Liver (tissue), 3 donors: ENCODE measurements around the gene DCDC1.

Experiments used
- HNF4A ChIP-seq, 2 donors: conservative IDR thresholded peaks; 2 replicates each; pipeline ENCODE4 v1.6.1; 2016; ENCODE audit warnings: antibody characterized with exemption in 2 of 2, mild to moderate bottlenecking in 2 of 2
- RAD21 ChIP-seq, 2 donors: IDR thresholded peaks; 2 replicates each; pipeline ENCODE4 v1.6.1; 2016; ENCODE audit warnings: antibody characterized with exemption in 2 of 2, mild to moderate bottlenecking in 2 of 2
- TF ChIP-seq, protein P1 (sequence below): fragments of 150-350 bp; IDR thresholded peaks from 2 replicates; pipeline ENCODE4 v1.5.1; 2017; ENCODE audit warnings: improper control_type of control experiment, low read depth, low read length; ENCODE audit not compliant: missing input control
- TF ChIP-seq, protein P2 (sequence below): IDR thresholded peaks from 2 replicates; pipeline ENCODE4 v1.6.1; 2016; ENCODE audit warnings: antibody characterized with exemption, mild to moderate bottlenecking
- donor health status: healthy.
- donor health status: healthy.

DNA sequence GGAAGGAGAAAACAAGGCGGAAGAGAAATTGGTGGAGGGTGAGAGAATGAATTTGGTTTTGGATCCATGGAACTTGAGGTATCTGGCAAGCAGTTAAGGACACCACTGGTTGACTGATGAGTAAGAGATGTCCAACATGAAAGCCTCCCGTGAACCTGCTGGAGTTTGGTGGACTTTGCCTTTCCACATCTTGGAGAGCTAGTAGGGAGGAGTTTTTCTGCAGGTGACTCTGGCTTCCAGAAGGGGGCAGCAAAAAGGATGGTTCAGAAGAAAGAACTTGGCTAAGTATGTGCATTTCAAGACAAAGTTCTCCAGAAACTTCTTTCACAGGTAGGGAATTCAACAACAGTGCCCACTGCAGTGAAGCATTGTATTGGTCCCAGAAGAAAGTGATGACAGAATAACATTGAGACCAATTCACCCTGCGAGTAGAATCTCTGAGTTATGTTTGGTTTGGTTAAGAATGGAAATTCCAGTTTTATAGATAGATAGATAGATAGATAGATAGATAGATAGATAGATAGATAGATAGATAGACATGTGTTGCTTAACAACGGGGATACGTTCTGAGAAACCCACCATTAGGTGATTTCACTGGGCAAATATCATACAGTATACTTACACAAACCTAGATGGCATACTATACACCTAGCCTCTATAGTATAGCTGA is 28.5 kb downstream of the DCDC1 start:
- TF ChIP-seq, protein P1, sequence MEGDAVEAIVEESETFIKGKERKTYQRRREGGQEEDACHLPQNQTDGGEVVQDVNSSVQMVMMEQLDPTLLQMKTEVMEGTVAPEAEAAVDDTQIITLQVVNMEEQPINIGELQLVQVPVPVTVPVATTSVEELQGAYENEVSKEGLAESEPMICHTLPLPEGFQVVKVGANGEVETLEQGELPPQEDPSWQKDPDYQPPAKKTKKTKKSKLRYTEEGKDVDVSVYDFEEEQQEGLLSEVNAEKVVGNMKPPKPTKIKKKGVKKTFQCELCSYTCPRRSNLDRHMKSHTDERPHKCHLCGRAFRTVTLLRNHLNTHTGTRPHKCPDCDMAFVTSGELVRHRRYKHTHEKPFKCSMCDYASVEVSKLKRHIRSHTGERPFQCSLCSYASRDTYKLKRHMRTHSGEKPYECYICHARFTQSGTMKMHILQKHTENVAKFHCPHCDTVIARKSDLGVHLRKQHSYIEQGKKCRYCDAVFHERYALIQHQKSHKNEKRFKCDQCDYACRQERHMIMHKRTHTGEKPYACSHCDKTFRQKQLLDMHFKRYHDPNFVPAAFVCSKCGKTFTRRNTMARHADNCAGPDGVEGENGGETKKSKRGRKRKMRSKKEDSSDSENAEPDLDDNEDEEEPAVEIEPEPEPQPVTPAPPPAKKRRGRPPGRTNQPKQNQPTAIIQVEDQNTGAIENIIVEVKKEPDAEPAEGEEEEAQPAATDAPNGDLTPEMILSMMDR = no peak
- TF ChIP-seq HNF4A (conservative IDR thresholded peaks at IDR 0.05) (peak in 1 of 2 donors; percentile 29), RAD21 (IDR thresholded peaks at IDR 0.05) (no peak)
- TF ChIP-seq, protein P2, sequence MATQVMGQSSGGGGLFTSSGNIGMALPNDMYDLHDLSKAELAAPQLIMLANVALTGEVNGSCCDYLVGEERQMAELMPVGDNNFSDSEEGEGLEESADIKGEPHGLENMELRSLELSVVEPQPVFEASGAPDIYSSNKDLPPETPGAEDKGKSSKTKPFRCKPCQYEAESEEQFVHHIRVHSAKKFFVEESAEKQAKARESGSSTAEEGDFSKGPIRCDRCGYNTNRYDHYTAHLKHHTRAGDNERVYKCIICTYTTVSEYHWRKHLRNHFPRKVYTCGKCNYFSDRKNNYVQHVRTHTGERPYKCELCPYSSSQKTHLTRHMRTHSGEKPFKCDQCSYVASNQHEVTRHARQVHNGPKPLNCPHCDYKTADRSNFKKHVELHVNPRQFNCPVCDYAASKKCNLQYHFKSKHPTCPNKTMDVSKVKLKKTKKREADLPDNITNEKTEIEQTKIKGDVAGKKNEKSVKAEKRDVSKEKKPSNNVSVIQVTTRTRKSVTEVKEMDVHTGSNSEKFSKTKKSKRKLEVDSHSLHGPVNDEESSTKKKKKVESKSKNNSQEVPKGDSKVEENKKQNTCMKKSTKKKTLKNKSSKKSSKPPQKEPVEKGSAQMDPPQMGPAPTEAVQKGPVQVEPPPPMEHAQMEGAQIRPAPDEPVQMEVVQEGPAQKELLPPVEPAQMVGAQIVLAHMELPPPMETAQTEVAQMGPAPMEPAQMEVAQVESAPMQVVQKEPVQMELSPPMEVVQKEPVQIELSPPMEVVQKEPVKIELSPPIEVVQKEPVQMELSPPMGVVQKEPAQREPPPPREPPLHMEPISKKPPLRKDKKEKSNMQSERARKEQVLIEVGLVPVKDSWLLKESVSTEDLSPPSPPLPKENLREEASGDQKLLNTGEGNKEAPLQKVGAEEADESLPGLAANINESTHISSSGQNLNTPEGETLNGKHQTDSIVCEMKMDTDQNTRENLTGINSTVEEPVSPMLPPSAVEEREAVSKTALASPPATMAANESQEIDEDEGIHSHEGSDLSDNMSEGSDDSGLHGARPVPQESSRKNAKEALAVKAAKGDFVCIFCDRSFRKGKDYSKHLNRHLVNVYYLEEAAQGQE = no peak
